SK-N-MC (cell line): ENCODE measurements around the gene AGPAT2.

Source experiments
- EZH2 ChIP-seq: fragments of 200-600 bp; sonication (generic); IDR thresholded peaks from one replicate; pipeline ENCODE4 v1.6.1; 2017; ENCODE audit warnings: antibody characterized with exemption
- FOXP2 ChIP-seq: optimal IDR thresholded peaks from 2 replicates; pipeline ENCODE3; 2011; ENCODE audit warnings: mild to moderate bottlenecking, moderate library complexity; ENCODE audit not compliant: insufficient read depth; ENCODE audit errors: extremely low read length, control extremely low read depth
- POLR2AphosphoS5 ChIP-seq: IDR thresholded peaks from 2 replicates; pipeline ENCODE4 v1.6.1; 2012; ENCODE audit warnings: mild to moderate bottlenecking, low read depth, low read length, borderline replicate concordance

DNA sequence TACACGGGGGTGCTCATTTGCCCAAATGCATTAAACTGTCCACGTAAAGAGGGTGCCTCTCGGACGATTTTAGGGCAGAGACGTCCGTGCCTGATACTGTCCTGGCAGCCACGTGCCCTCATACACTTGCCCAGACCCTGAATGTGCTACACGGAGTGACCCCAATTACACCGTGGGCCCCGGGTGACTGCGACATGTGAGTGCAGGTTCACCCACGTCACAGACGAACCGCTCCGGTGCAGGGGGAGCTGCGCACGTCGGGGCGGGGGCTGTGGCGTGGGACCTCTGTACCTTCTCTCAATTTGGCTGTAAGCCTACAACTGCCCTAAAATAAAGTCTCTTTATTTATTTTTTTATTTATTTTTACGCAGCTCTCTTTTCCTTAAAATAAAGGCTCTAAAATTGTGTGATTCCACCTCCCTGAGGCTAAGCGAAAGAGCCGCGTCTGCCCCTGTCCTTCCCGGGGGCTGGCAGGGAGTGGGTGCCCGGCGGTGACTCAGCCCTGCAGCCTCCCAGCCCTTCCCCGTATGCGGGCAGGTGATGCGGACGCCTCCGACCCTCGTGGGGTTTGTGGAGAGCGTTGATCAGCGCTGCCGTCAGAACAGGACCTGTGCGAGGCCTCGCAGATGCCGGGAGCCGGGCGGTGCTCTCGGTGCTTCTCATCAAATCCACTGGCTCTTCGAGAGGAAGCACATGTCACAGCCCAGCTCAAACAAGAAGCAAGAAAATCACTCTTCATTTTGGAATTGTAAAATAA lies 33.8 kb downstream of the AGPAT2 start:
- TF ChIP-seq POLR2AphosphoS5 (no peak), EZH2 (no peak), FOXP2 (no peak)
